ENCODE measurements around the gene TMTC1.
A peak's percentile ranks its signal among the peaks of the same experiment; 100 is the strongest.

TMTC1 gene

GRCh38 chr12:29781188-29781587 lies 2.6 kb downstream of the TMTC1 start:
- no peak for DNase-seq

DNA sequence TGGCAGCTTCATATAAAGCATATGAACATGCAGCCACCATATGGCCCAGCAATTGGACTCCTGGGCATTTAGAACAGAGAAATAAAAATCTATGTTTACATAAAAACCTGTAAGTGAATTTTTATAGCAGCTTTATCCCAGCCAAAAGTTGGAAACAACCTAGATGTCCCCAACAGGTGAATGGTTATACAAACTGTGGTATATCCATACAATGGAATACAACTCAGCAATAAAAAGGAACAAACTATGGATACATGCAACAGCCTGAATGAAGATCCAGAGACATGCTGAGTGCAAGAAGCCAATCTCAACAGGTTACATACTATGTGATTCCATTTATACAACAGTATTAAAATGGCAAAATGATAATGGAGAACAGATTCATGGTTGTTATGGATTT lies 3.7 kb downstream of the TMTC1 start:
- no peak for DNase-seq

DNA sequence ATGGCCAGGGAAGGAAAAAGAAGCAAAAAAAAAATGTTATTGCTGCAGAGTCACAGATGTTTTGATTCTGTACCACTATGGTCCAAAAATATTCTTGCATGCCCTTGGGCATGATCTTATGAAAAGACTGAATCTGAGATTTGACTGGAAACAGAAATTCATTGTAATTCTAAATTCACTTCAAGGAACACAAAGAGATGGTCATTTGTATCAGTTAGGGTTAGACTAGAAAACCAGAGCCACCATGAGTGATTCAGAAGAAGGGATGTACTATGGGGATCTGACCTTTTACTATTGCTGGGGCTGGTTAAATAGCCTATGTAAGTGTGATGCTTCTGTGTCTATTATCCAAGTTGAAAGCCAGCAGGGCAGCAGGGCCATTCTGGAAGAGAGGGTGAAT lies 5.2 kb downstream of the TMTC1 start:
- no peak for DNase-seq

- no peak for DNase-seq
Observed at GRCh38 chr12:29773076-29773475, 10.7 kb downstream of the TMTC1 start.

GRCh38 chr12:29771786-29772185 lies 12.0 kb downstream of the TMTC1 start:
- no peak for DNase-seq

DNA sequence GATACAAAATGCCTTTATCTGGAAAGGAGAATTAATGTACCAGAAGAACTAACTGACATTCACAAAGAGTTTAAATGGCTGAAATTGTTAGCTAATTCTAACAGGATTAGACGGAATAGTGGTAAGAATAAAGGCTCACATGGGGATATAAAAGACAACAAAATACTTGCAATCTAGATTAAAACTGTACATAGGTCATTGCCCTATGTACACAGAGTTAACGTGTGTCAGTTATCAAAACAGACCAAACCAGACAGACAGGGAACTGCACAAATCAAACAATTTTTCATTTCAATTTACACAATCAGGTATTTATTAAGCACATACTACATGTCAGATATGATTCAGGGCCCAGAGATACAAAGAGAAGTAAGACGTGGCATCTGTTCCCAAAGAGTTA lies 12.6 kb downstream of the TMTC1 start:
- no peak for DNase-seq

DNA sequence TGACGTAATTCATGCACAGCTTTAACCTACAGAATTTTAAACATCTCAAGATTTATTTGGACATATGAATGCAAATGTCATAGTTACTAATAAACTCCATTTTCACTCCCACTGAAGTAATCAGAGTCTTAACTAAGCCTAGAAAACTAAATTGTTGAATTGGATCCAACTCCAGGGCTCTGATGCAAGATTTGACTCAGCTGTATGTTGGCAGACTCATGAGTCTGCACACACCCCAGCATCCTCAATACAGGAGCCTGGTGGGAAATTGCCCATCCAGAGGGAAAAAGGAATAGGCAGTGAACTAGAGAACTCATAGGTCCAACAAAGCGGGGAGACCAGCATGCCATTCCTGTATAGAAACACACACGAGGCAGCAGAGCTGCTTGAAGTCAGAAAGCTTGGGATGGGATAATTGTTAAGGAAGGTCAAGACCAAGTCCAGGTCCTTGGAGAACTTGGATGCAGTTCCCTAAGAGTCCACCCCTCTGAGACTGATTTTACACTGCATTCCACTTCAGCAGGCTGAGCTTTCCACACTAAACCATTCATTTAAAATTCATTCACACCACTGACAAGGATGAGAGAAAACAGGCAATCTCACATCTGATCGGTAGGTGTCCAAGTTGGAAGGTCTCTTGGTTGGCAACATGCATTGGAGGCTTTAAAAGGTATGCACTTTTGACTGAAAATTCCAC lies 14.4 kb downstream of the TMTC1 start:
- peak in 1 of 51 donors; percentile 24 for DNase-seq

DNA sequence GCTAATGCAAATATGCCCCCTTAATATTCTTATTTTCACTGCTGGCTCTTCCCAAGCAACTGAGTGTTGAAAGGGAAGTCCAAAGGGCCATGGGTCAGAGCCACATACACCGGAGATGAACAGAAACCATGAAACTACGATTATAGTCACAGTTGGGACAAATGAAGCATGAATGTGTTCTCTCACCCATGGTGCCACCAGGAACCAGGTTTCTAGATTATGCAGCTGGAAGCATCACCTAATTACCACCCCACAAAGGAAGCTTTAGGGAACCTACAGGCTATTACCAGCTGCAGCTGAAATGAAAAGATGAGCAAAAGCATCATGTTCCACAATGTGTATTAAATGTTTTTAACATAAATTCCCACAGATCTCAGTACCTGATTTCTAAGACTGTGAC lies 15.4 kb downstream of the TMTC1 start:
- no peak for DNase-seq

- no peak for DNase-seq
Observed at GRCh38 chr12:29763301-29763683, 20.4 kb downstream of the TMTC1 start.

GRCh38 chr12:29762637-29763300 lies 21.0 kb downstream of the TMTC1 start:
- peak in 16 of 51 donors; percentile 2 to 31 (median 10) for DNase-seq

GRCh38 chr12:29759950-29760349 lies 23.8 kb downstream of the TMTC1 start:
- DNase-seq = no peak

- DNase-seq = no peak
Observed at GRCh38 chr12:29756741-29757390, 26.9 kb downstream of the TMTC1 start.

DNA sequence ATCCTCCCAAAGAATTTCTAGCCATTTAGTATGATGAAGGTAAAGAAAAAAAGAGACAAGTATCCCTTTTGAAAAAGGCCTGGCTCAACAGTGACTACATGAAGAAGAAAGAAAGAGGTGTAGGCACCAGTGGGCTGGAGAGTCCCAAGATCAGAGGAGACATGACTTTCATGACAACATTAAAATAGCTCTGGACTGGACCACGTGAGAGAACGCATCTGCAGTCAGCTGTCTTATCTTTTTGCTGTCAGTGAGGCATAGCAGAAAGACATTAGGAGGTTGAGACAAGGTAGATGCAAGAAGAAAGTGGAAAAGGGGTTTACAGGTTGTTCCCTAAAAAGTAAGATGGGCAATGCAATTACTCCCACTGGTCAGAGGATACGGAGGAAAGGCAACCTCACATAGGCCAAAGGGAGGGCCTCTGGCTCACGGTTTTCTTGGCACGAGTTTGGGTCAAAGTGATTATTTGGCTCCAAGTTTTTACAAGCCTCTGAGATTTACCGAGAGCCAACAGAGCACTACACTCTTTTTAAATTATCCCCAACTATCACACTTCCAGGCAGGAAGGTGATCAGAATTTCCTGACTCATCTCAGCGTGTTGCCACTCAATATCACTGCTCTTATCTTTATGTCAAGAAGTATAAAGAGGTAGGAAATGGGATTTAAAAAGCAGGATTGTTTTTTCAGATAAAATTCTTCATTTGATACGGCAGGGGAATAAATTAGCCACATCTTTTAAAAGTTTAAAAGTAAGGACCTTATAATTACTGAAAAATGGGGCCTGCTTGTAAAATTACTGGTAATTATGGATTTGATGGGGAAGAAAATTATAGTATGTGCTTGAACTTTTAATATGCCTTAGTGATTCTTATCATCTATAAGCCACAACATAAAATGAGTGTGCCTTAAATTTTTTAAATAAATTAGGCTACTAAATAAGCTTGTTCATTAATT lies 29.2 kb downstream of the TMTC1 start:
- DNase-seq = no peak

GRCh38 chr12:29752121-29752520 lies 31.6 kb downstream of the TMTC1 start:
- DNase-seq = no peak

DNA sequence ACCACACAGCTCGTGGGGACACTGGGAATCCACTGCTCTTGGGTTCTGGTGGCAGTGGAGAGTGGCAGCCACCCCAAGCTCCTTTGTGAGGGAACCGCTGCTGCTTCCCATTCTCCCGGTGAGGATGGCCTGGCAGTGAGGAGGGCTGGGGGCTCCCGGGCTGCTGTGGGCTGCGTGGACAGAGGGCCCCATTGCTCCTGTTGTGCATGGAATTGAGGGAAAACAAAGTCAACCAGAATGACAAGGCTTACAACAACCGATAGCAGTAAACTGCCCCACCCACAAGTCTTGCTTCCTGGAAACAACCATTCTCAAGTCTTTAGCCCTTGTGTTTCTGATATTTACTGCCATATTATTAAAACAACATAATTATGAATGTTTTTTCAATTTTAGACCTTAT lies 32.1 kb downstream of the TMTC1 start:
- DNase-seq = no peak

DNA sequence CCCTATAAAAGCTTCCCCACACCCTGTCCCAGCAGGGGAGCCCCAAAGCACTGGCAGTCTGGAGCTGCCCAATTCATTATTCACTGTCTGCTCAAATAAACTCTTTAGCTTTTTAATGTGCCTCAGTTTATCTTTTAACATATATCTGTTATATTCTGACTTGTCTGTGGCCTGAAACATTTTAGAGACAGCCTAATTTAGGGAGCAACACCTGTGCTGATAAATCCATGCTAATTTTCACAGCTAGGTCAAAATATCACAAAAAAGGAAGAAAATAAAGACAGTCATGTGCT lies 32.9 kb downstream of the TMTC1 start:
- DNase-seq = no peak

DNA sequence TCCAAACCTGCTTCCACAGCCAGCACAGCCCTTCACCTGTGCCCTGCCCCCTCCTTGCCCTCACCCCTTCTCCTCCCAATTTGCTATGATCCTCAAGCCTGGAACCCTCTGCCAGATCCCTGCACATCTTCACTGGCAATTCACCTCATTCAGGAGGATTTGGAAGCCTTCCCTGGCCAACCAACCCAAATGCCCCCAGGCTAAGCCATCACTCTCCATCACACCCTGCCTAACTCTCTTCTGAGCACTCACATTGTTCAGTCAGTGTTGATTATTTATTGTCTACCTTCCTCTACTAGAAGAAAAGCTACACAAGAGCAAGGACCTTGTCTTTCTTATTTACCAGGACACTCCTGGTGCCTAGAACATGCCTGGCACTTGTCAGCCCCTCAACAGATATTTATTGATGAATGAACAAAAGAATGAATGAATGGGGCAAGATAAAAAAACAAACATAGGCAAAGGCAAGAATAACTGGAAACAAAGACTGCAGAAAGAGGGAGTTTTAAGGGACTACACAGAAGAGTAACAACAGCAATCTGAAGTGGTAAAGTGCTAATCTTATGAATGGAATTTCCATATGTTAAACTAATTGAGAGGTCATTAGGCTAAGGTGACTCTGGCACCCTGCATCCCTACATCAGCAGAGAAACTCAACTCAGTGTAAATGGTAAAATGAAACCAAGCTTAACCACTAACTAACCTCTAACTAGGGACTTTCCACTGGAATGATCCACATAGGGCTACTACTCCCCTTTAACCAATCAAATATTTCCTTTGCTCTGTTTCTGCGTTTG lies 33.4 kb downstream of the TMTC1 start:
- no peak for DNase-seq

DNA sequence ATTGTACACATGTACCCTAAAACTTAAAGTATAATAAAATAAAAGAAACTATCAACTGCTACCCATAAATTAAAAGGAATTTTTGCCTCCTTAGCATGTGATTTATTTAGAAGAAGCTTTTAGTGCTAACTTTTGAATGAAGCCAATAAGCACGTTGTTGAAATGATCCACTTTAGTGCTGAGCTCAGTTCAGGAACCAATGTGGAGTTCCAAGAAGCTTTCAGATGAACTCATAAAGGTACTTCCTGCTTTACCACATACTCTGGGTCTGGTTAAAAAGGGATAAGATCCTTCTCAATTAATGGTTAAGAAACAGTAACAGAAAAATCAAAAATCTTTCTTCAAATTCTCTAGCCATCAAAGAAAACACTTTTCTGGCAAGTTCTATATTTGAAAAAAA lies 39.4 kb downstream of the TMTC1 start:
- no peak for DNase-seq

DNA sequence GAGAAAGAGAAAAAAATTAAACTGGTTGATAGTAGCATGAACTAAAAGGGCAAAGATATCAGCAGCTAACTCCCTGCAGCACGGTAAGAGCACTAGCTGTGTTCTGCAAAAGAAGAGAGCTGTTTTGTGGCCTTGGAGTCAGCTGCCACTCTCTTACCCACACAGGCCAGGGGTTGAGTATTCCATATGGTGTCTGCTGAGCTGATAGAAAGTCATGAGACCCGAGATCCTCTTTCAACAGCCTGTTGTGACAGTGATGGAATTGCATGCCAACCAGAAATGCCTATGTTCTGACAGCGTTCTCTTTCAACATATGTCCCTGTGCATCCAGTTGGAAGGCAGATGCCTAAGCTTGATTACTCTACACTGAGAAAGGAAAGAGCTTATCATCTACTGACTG lies 39.9 kb downstream of the TMTC1 start:
- no peak for DNase-seq

DNA sequence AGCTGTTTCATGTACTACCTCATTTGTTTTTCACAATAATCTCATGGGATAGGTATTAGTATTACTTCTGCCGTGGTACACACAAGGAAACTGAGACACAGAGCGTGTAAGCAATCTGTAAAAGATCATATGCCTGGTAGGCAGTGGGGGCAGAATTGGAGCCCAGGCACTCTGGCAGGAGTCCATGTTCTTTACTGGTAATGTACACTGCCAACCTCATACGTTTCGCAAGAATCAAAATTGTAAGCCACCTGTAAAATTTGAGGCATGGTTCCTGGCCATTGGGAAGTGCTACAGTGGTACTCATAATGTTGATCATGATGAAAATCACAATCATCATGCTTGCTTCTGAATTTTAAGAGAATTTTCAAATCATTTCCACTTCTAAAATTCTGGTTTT lies 40.7 kb downstream of the TMTC1 start:
- no peak for DNase-seq

- DNase-seq = no peak
Observed at GRCh38 chr12:29742646-29743045, 41.1 kb downstream of the TMTC1 start.
